Measurements from ENCODE around the gene TP63. TPM values are rescaled to one million over a fixed set of nuclear protein-coding genes. Genes with fewer than 3 reads are reported as not detected.
"Not testable (repeated sequence)": the region's sequence is repeated elsewhere in the genome, so short reads cannot be mapped to it uniquely, and the experiment has no call there.

The TP63 gene
- total RNA-seq, 1 donor from 2014 or later: 122 TPM

DNA sequence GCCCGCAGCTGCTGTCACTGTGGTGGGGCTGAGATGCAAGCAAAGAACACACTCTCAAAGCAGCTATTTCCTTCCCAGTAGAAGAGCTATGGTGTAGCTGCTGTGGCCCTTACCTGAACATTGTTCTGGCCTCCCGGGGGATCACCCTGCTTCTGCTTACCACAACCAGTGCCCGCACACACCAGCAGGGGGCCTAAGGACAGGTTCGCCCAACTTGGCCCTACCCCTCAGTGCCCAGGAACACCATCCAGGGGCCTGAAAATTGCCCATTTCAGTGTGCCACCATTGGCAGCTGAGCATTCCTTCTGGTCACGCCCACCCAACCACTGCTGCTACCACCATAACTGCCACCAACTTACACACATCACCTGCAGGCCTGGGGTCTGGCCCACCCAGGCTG is 113.0 kb downstream of the TP63 start:
- H3K4me3 ChIP-seq (ENCODE audit: low read depth, low read length): no peak overlapping the region
- no peaks in the 10 kb centered on the region for H3K27me3 ChIP-seq (ENCODE audit: control insufficient read depth, insufficient read depth, low read length)
- peak; percentile 68 for FAIRE-seq
- TF ChIP-seq, protein P1, sequence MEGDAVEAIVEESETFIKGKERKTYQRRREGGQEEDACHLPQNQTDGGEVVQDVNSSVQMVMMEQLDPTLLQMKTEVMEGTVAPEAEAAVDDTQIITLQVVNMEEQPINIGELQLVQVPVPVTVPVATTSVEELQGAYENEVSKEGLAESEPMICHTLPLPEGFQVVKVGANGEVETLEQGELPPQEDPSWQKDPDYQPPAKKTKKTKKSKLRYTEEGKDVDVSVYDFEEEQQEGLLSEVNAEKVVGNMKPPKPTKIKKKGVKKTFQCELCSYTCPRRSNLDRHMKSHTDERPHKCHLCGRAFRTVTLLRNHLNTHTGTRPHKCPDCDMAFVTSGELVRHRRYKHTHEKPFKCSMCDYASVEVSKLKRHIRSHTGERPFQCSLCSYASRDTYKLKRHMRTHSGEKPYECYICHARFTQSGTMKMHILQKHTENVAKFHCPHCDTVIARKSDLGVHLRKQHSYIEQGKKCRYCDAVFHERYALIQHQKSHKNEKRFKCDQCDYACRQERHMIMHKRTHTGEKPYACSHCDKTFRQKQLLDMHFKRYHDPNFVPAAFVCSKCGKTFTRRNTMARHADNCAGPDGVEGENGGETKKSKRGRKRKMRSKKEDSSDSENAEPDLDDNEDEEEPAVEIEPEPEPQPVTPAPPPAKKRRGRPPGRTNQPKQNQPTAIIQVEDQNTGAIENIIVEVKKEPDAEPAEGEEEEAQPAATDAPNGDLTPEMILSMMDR (IDR thresholded peaks at IDR 0.05; ENCODE audit: insufficient read depth, low read length, severe bottlenecking): no peak
- no peak for DNase-seq (ENCODE audit: low read depth)
- H3K36me3 ChIP-seq (ENCODE audit: control insufficient read depth, insufficient read depth, low read length): no peaks in the 10 kb centered on the region

DNA sequence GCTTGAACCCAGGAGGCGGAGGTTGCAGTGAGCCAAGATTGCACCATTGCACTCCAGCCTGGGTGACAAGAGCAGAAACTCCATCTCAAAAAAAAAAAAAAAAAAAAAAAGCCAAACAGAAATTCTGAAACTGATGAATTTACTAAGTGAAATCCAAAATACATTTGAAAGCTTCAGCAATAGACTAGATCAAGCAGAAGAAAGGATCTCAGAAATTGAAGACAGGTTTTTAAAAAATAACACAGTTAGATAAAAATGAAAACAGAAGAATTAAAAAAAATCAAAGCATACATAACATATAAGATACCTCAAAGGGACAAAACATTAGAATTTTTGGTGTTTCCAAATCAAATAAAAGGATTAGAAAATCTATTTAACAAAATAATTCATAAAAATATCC is 114.4 kb downstream of the TP63 start:
- TF ChIP-seq, protein P1 (IDR thresholded peaks at IDR 0.05; ENCODE audit: insufficient read depth, low read length, severe bottlenecking): no peak
- Histone ChIP-seq H3K4me3 (ENCODE audit: low read depth, low read length) (no peak overlapping the region), H3K27me3 (ENCODE audit: control insufficient read depth, insufficient read depth, low read length) (no peaks in the 10 kb centered on the region), H3K36me3 (ENCODE audit: control insufficient read depth, insufficient read depth, low read length) (no peaks in the 10 kb centered on the region)
- FAIRE-seq: no peak
- no peak for DNase-seq (ENCODE audit: low read depth)

- no peak overlapping the region for H3K4me3 ChIP-seq (ENCODE audit: low read depth, low read length)
- FAIRE-seq (no peak), DNase-seq (ENCODE audit: low read depth) (peak; percentile 17)
- H3K27me3 ChIP-seq (ENCODE audit: control insufficient read depth, insufficient read depth, low read length): no peaks in the 10 kb centered on the region
- no peaks in the 10 kb centered on the region for H3K36me3 ChIP-seq (ENCODE audit: control insufficient read depth, insufficient read depth, low read length)
- TF ChIP-seq, protein P1 (IDR thresholded peaks at IDR 0.05; ENCODE audit: insufficient read depth, low read length, severe bottlenecking): no peak
These were observed 116.9 kb downstream of the TP63 start for GRCh38 chr3:189748046-189748445.

DNA sequence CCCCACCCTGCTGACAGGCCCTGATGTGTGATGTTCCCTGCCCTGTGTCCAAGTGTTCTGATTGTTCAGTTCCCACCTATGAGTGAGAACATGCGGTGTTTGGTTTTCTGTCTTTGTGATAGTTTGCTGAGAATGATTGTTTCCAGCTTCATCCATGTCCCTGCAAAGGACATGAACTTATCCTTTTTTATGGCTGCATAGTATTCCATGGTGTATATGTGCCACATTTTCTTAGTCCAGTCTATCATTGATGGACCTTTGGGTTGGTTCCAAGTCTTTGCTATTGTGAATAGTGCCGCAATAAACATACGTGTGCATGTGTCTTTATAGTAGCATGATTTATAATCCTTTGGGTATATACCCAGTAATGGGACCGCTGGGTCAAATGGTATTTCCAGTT is 119.8 kb downstream of the TP63 start:
- FAIRE-seq; H3K27me3 ChIP-seq (ENCODE audit: control insufficient read depth, insufficient read depth, low read length); DNase-seq (ENCODE audit: low read depth); H3K4me3 ChIP-seq (ENCODE audit: low read depth, low read length); H3K36me3 ChIP-seq (ENCODE audit: control insufficient read depth, insufficient read depth, low read length): not testable (repeated sequence)

GRCh38 chr3:189754356-189754755 is 123.2 kb downstream of the TP63 start:
- Histone ChIP-seq H3K4me3 (ENCODE audit: low read depth, low read length) (no peak overlapping the region), H3K27me3 (ENCODE audit: control insufficient read depth, insufficient read depth, low read length) (no peaks in the 10 kb centered on the region), H3K36me3 (ENCODE audit: control insufficient read depth, insufficient read depth, low read length) (no peaks in the 10 kb centered on the region)
- TF ChIP-seq, protein P1 (IDR thresholded peaks at IDR 0.05; ENCODE audit: insufficient read depth, low read length, severe bottlenecking): no peak
- DNase-seq (ENCODE audit: low read depth): no peak
- FAIRE-seq: no peak

DNA sequence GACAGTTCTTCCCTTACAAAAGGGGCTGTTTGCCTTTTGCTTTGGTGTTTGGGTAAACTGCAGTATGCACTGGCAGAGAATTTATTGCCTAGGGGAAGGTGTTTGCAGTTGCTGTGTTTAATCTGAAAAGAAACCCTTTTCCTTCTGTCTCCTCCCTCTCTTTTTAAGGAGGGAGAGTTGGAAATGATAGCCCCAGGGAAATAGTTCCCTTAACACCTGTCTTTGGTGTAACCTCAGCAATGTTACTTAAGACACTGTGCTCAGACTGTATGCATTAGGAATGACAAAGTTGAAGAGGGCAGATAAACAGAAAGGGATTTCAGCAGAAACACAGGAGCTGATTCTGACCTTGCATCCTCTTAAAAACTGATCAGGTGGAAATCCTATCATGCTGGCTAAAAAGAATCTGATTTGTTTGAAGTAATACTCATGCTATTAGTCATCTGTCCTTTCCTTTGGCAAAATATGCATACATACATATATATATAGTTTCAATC is 125.4 kb downstream of the TP63 start:
- DNase-seq (ENCODE audit: low read depth): peak; percentile 81
- TF ChIP-seq, protein P1 (IDR thresholded peaks at IDR 0.05; ENCODE audit: insufficient read depth, low read length, severe bottlenecking): no peak
- H3K27me3 ChIP-seq (ENCODE audit: control insufficient read depth, insufficient read depth, low read length): no peaks in the 10 kb centered on the region
- H3K4me3 ChIP-seq (ENCODE audit: low read depth, low read length): no peak overlapping the region
- FAIRE-seq: no peak
- H3K36me3 ChIP-seq (ENCODE audit: control insufficient read depth, insufficient read depth, low read length): no peaks in the 10 kb centered on the region

Data from bronchial epithelial cell (primary cell).